ENCODE results near the gene ETS2.
"Not testable (repeated sequence)": the region's sequence is repeated elsewhere in the genome, so short reads cannot be mapped to it uniquely, and the experiment has no call there.

ETS2 gene

DNA sequence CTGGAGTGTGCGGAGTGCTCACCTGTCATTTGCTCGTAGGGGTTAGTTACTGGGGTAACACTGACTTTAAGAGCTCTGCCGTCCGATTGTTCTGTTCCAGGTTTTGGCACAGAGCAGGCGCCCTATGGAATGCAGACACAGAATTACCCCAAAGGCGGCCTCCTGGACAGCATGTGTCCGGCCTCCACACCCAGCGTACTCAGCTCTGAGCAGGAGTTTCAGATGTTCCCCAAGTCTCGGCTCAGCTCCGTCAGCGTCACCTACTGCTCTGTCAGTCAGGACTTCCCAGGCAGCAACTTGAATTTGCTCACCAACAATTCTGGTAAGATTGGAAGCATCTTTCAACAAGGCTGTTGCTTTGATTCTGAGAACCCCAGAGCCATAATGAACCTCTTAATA, 12.6 kb downstream of the ETS2 start:
- Mint-ChIP-seq H3K4me1 (peaks cover 8% of the 10 kb centered on the region), H3K36me3 (ENCODE audit: insufficient read depth) (peaks cover 62% of the 10 kb centered on the region), H3K27ac (ENCODE audit: low read depth) (no peak overlapping the region), H3K4me3 (no peak overlapping the region), H3K27me3 (no peaks in the 10 kb centered on the region), H3K9me3 (no peaks in the 10 kb centered on the region)
- DNase-seq (ENCODE audit: low spot score in 2 of 2) (no peak), ATAC-seq (replicated peaks; ENCODE audit: extremely low read depth, poor library complexity, severe bottlenecking) (no peak)

DNA sequence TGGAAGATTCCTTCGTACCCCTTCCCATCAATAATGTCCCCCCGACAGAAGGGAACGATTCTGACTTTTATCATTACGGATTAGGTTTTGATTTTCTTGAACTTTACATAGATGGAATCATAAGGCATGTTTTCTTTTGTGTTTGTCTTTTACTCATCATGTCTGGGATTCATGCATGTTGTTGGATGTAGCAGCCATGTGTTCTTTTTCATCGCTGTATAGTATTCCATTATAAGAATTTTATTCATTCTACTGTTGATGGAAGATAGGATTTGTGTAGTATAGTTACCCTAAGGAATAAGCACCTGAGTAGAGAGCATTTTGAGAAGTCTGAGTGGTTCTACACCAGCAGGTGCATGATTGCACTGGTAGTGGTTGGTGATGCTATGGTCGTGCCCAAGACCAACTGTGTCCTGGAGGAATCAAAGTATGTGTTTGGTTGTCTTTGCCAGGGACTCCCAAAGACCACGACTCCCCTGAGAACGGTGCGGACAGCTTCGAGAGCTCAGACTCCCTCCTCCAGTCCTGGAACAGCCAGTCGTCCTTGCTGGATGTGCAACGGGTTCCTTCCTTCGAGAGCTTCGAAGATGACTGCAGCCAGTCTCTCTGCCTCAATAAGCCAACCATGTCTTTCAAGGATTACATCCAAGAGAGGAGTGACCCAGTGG, 13.5 kb downstream of the ETS2 start:
- Mint-ChIP-seq H3K9me3 (no peaks in the 10 kb centered on the region), H3K27ac (ENCODE audit: low read depth) (no peak overlapping the region), H3K4me3 (no peak overlapping the region), H3K4me1 (peaks cover 8% of the 10 kb centered on the region), H3K36me3 (ENCODE audit: insufficient read depth) (peaks cover 64% of the 10 kb centered on the region), H3K27me3 (no peaks in the 10 kb centered on the region)
- ATAC-seq (replicated peaks; ENCODE audit: extremely low read depth, poor library complexity, severe bottlenecking) (no peak), DNase-seq (ENCODE audit: low spot score in 2 of 2) (no peak)

DNA sequence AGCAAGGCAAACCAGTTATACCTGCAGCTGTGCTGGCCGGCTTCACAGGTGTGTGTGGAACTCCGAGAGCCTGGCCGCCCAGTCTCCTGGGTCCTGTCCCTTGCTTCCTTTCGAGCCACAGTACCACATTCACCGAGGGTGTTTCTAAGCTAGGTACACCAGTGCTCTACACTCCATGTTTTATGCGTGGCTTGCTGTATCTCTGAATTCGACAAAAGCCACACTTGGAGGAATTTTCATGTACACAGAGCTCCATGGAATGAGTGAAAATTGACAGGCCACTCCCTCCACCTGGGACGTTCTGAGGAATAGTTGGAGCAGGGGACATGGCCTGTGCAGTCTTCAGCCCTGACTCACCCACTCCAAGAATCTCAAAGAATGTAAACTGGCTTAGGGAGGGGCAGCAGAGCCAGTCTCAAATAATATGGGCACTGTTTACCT, 14.0 kb downstream of the ETS2 start:
- Mint-ChIP-seq H3K9me3 (no peaks in the 10 kb centered on the region), H3K27ac (ENCODE audit: low read depth) (no peak overlapping the region), H3K27me3 (no peaks in the 10 kb centered on the region), H3K36me3 (ENCODE audit: insufficient read depth) (peaks cover 61% of the 10 kb centered on the region), H3K4me1 (peaks cover 8% of the 10 kb centered on the region), H3K4me3 (no peak overlapping the region)
- no peak for DNase-seq (ENCODE audit: low spot score in 2 of 2)
- ATAC-seq (replicated peaks; ENCODE audit: extremely low read depth, poor library complexity, severe bottlenecking) = no peak

GRCh38 chr21:38820471-38821239, 14.9 kb downstream of the ETS2 start:
- H3K4me1 Mint-ChIP-seq = peaks cover under 1% of the 10 kb centered on the region
- H3K4me3 Mint-ChIP-seq = no peak overlapping the region
- DNase-seq (ENCODE audit: low spot score in 2 of 2) = no peak
- H3K36me3 Mint-ChIP-seq (ENCODE audit: insufficient read depth) = peaks cover 53% of the 10 kb centered on the region
- no peak for ATAC-seq (replicated peaks; ENCODE audit: extremely low read depth, poor library complexity, severe bottlenecking)
- H3K27ac Mint-ChIP-seq (ENCODE audit: low read depth) = no peak overlapping the region
- no peaks in the 10 kb centered on the region for H3K27me3 Mint-ChIP-seq
- no peaks in the 10 kb centered on the region for H3K9me3 Mint-ChIP-seq

DNA sequence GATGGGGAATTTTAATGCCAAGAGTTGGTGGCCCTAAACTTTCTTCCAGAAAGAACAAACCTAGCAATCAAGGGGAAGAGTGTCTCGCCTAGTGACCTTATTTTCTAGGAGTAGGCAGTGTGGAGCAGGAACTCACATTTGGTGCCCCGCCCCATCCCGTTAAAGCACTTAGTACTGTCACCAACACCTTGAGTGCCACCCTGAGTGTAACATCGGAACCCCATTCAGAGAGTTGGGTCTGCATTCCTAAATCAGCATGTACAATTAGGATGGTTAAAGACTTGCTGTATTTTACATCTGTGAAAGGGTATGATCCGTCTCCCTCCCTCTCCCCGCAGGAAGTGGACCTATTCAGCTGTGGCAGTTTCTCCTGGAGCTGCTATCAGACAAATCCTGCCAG, 15.5 kb downstream of the ETS2 start:
- Mint-ChIP-seq H3K36me3 (ENCODE audit: insufficient read depth) (peaks cover 53% of the 10 kb centered on the region), H3K4me1 (no peaks in the 10 kb centered on the region), H3K27ac (ENCODE audit: low read depth) (no peak overlapping the region), H3K27me3 (no peaks in the 10 kb centered on the region), H3K4me3 (no peak overlapping the region), H3K9me3 (no peaks in the 10 kb centered on the region)
- no peak for ATAC-seq (replicated peaks; ENCODE audit: extremely low read depth, poor library complexity, severe bottlenecking)
- DNase-seq (ENCODE audit: low spot score in 2 of 2) = no peak

GRCh38 chr21:38821959-38822682, 16.4 kb downstream of the ETS2 start:
- DNase-seq (ENCODE audit: low spot score in 2 of 2) (no peak), ATAC-seq (replicated peaks; ENCODE audit: extremely low read depth, poor library complexity, severe bottlenecking) (no peak)
- Mint-ChIP-seq H3K27me3 (no peaks in the 10 kb centered on the region), H3K4me3 (no peak overlapping the region), H3K9me3 (no peaks in the 10 kb centered on the region), H3K4me1 (no peaks in the 10 kb centered on the region), H3K36me3 (ENCODE audit: insufficient read depth) (peaks cover 44% of the 10 kb centered on the region), H3K27ac (ENCODE audit: low read depth) (no peak overlapping the region)

DNA sequence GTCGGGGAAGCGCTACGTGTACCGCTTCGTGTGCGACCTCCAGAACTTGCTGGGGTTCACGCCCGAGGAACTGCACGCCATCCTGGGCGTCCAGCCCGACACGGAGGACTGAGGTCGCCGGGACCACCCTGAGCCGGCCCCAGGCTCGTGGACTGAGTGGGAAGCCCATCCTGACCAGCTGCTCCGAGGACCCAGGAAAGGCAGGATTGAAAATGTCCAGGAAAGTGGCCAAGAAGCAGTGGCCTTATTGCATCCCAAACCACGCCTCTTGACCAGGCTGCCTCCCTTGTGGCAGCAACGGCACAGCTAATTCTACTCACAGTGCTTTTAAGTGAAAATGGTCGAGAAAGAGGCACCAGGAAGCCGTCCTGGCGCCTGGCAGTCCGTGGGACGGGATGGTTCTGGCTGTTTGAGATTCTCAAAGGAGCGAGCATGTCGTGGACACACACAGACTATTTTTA, 17.1 kb downstream of the ETS2 start:
- H3K27ac Mint-ChIP-seq (ENCODE audit: low read depth) = no peak overlapping the region

GRCh38 chr21:38823737-38824123, 18.0 kb downstream of the ETS2 start:
- ATAC-seq (replicated peaks; ENCODE audit: extremely low read depth, poor library complexity, severe bottlenecking) = no peak
- H3K4me1 Mint-ChIP-seq = no peaks in the 10 kb centered on the region
- H3K9me3 Mint-ChIP-seq = no peaks in the 10 kb centered on the region
- no peak overlapping the region for H3K4me3 Mint-ChIP-seq
- H3K27ac Mint-ChIP-seq (ENCODE audit: low read depth) = no peak overlapping the region
- DNase-seq (ENCODE audit: low spot score in 2 of 2) = no peak
- H3K27me3 Mint-ChIP-seq = no peaks in the 10 kb centered on the region
- peaks cover 31% of the 10 kb centered on the region for H3K36me3 Mint-ChIP-seq (ENCODE audit: insufficient read depth)

More for the DNA sequence above, 17.1 kb downstream of the ETS2 start:
- Mint-ChIP-seq H3K36me3 (ENCODE audit: insufficient read depth) (peaks cover 40% of the 10 kb centered on the region), H3K27me3 (no peaks in the 10 kb centered on the region), H3K4me3 (no peak overlapping the region), H3K9me3 (no peaks in the 10 kb centered on the region), H3K4me1 (no peaks in the 10 kb centered on the region)
- DNase-seq (ENCODE audit: low spot score in 2 of 2) = no peak
- no peak for ATAC-seq (replicated peaks; ENCODE audit: extremely low read depth, poor library complexity, severe bottlenecking)

DNA sequence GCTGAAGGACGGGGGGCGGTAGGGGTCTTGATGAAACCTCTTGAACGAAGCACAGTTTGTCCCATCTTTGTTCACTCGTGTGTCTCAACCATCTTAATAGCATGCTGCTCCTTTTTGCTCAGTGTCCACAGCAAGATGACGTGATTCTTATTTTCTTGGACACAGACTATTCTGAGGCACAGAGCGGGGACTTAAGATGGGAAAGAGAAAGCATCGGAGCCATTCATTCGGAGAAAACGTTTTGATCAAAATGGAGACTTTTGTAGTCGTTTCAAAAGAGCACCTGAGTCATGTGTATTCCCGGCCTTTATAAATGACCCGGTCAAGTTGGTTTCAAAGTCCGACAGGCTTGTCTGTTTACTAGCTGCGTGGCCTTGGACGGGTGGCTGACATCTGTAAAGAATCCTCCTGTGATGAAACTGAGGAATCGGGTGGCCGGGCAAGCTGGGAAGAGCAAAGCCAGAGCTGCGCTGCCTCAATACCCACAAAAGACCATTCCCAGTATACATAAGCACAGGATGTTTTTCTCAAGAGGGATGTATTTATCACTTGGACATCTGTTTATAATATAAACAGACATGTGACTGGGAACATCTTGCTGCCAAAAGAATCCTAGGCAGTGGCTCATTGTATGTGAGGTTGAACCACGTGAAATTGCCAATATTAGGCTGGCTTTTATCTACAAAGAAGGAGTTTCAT, 18.5 kb downstream of the ETS2 start:
- no peaks in the 10 kb centered on the region for H3K27me3 Mint-ChIP-seq
- H3K36me3 Mint-ChIP-seq (ENCODE audit: insufficient read depth) = peaks cover 28% of the 10 kb centered on the region
- no peak overlapping the region for H3K4me3 Mint-ChIP-seq
- no peak overlapping the region for H3K27ac Mint-ChIP-seq (ENCODE audit: low read depth)
- DNase-seq (ENCODE audit: low spot score in 2 of 2) (no peak), ATAC-seq (replicated peaks; ENCODE audit: extremely low read depth, poor library complexity, severe bottlenecking) (no peak)
- H3K4me1 Mint-ChIP-seq = no peaks in the 10 kb centered on the region
- H3K9me3 Mint-ChIP-seq = no peaks in the 10 kb centered on the region

DNA sequence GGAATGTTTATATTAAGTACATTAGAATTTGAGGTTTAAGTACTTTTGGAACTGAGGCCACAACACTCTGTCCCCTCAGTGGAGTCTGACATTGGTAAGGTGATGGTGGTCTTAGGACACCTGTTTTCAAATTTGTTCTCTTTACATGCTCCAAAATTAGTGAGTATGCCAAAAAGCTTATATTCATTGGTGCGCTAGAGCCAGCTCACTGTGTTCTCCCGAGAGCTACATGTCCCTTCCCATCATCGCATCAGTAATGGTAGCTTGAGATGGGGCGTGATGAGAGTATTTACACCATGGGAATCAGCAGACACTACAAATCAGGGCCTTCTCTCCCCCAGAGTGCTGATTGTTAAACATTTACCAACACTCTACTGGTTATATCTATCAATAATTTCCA, 19.5 kb downstream of the ETS2 start:
- no peaks in the 10 kb centered on the region for H3K27me3 Mint-ChIP-seq
- no peaks in the 10 kb centered on the region for H3K9me3 Mint-ChIP-seq
- H3K4me3 Mint-ChIP-seq = no peak overlapping the region
- peaks cover 21% of the 10 kb centered on the region for H3K36me3 Mint-ChIP-seq (ENCODE audit: insufficient read depth)
- no peak overlapping the region for H3K27ac Mint-ChIP-seq (ENCODE audit: low read depth)
- no peak for DNase-seq (ENCODE audit: low spot score in 2 of 2)
- no peak for ATAC-seq (replicated peaks; ENCODE audit: extremely low read depth, poor library complexity, severe bottlenecking)
- no peaks in the 10 kb centered on the region for H3K4me1 Mint-ChIP-seq

DNA sequence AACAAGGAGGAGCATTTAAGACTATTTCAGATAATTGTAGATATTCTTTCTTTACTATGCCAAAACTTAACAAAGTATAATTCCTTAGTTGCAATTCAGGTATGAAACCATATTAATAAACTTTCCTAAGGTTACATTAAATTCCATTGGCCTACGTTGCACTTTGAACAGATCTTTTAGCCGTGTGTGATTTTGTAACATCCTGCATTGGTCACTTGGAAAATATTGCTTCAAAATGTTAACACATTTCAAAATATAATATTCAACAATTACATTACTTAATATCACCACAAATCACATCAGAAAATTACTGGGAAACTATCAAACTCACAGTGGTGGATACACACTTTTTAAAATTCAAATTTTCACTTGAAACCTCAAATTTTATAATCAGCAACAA, 20.2 kb downstream of the ETS2 start:
- peaks cover 15% of the 10 kb centered on the region for H3K36me3 Mint-ChIP-seq (ENCODE audit: insufficient read depth)
- ATAC-seq (replicated peaks; ENCODE audit: extremely low read depth, poor library complexity, severe bottlenecking) = no peak
- H3K4me3 Mint-ChIP-seq = no peak overlapping the region
- no peaks in the 10 kb centered on the region for H3K4me1 Mint-ChIP-seq
- no peak for DNase-seq (ENCODE audit: low spot score in 2 of 2)
- H3K27me3 Mint-ChIP-seq = no peaks in the 10 kb centered on the region
- H3K9me3 Mint-ChIP-seq = no peaks in the 10 kb centered on the region
- H3K27ac Mint-ChIP-seq (ENCODE audit: low read depth) = no peak overlapping the region

DNA sequence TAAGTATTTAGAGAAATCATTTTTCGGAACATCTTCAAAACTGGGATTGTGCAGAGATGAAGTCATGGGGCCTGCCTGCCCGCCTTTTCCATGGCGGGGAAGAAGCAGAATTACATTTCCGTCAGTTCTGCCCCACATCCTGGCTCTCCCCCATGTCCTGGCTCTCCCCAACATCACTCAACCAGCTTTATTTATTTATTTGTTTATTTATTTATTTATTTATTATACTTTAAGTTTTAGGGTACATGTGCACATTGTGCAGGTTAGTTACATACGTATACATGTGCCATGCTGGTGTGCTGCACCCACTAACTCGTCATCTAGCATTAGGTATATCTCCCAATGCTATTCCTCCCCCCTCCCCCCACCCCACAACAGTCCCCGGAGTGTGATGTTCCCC, 22.4 kb downstream of the ETS2 start:
- not testable (repeated sequence) for H3K4me3 Mint-ChIP-seq; H3K4me1 Mint-ChIP-seq; H3K27me3 Mint-ChIP-seq; DNase-seq (ENCODE audit: low spot score in 2 of 2); ATAC-seq (replicated peaks; ENCODE audit: extremely low read depth, poor library complexity, severe bottlenecking); H3K27ac Mint-ChIP-seq (ENCODE audit: low read depth); H3K9me3 Mint-ChIP-seq; H3K36me3 Mint-ChIP-seq (ENCODE audit: insufficient read depth)

Data from central memory CD8-positive, alpha-beta T cell (primary cell).